Nephron (organoid): ENCODE results near the gene AAK1.

Source experiments
- H3K27ac Mint-ChIP-seq, 3 experiments: 2 replicates each; pipeline ENCODE4 v1.8.0; 2020; ENCODE audit warnings: mixed read lengths in 3 of 3, mild to moderate bottlenecking in 2 of 3, moderate library complexity in 1 of 3
- H3K27me3 Mint-ChIP-seq: 2 replicates; pipeline ENCODE4 v1.8.0; 2021; ENCODE audit warnings: low read depth, mild to moderate bottlenecking, moderate library complexity, mixed read lengths
- H3K36me3 Mint-ChIP-seq: 2 replicates; pipeline ENCODE4 v1.8.0; 2020; ENCODE audit warnings: low read depth, mixed read lengths
- H3K4me1 Mint-ChIP-seq: 2 replicates; pipeline ENCODE4 v1.8.0; 2020; ENCODE audit warnings: mixed read lengths
- H3K4me3 Mint-ChIP-seq, 3 experiments: 2 replicates each; pipeline ENCODE4 v1.8.0; 2020; ENCODE audit warnings: mild to moderate bottlenecking in 3 of 3, mixed read lengths in 3 of 3, moderate library complexity in 2 of 3
- H3K9me3 Mint-ChIP-seq: 2 replicates; pipeline ENCODE4 v1.8.0; 2020; ENCODE audit warnings: mixed read lengths
- TF ChIP-seq, protein P1 (sequence below), 3 experiments: fragments of 200-600 bp; sonication (generic); IDR thresholded peaks; one replicate each; pipeline ENCODE4 v1.5.0; 2021; ENCODE audit warnings: antibody characterized with exemption in 3 of 3; ENCODE audit not compliant: unreplicated experiment in 3 of 3

The AAK1 gene

DNA sequence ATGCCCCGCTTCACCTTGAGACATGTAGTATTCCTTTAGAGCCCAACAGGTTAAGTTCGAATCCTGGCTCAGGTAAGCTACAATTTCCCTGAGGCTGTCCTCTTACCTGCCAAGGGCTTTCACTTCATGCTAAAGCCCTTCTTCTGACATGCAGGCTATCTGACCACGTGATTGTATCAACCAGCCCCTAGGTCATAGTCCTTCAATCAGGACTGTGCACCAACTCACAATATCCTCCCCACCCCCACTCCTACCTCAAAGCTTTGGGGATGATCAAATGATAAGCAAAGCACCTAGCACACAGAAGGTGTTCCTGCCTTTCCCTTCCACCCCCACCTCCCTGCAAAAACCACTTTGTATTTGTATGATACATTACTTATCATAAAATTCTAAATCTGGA is 78.9 kb downstream of the AAK1 start:
- Mint-ChIP-seq H3K27ac (no peak overlapping the region), H3K9me3 (no peaks in the 10 kb centered on the region), H3K36me3 (no peaks in the 10 kb centered on the region), H3K4me3 (no peak overlapping the region), H3K4me1 (peaks cover 17% of the 10 kb centered on the region), H3K27me3 (no peaks in the 10 kb centered on the region)
- TF ChIP-seq, protein P1, sequence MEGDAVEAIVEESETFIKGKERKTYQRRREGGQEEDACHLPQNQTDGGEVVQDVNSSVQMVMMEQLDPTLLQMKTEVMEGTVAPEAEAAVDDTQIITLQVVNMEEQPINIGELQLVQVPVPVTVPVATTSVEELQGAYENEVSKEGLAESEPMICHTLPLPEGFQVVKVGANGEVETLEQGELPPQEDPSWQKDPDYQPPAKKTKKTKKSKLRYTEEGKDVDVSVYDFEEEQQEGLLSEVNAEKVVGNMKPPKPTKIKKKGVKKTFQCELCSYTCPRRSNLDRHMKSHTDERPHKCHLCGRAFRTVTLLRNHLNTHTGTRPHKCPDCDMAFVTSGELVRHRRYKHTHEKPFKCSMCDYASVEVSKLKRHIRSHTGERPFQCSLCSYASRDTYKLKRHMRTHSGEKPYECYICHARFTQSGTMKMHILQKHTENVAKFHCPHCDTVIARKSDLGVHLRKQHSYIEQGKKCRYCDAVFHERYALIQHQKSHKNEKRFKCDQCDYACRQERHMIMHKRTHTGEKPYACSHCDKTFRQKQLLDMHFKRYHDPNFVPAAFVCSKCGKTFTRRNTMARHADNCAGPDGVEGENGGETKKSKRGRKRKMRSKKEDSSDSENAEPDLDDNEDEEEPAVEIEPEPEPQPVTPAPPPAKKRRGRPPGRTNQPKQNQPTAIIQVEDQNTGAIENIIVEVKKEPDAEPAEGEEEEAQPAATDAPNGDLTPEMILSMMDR (IDR thresholded peaks at IDR 0.05; ENCODE audit: unreplicated experiment in 3 of 3), result no peak

DNA sequence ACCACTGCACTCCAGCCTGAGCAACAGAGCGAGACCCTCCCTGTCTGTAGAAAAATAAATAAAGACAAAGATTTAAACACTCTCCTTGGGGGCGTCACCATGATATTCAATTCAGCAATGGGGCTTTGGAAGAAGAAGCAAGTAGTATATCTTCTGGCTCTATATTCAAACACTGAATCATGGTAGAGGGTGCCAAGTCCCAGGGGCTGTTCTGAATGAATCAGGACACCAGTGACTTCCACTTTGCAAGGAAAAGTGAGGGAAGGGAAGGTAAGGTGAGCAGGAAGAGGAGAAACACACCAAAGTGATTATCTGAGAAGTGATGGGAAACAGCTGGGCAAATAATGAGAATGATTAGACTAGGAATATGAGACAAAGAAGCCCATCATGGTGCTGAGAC is 80.5 kb downstream of the AAK1 start:
- peaks cover 16% of the 10 kb centered on the region for H3K4me1 Mint-ChIP-seq
- H3K9me3 Mint-ChIP-seq, result no peaks in the 10 kb centered on the region
- H3K27ac Mint-ChIP-seq, result no peak overlapping the region
- TF ChIP-seq, protein P1 (IDR thresholded peaks at IDR 0.05; ENCODE audit: unreplicated experiment in 3 of 3), result no peak
- H3K27me3 Mint-ChIP-seq, result no peaks in the 10 kb centered on the region
- no peaks in the 10 kb centered on the region for H3K36me3 Mint-ChIP-seq
- no peak overlapping the region for H3K4me3 Mint-ChIP-seq

DNA sequence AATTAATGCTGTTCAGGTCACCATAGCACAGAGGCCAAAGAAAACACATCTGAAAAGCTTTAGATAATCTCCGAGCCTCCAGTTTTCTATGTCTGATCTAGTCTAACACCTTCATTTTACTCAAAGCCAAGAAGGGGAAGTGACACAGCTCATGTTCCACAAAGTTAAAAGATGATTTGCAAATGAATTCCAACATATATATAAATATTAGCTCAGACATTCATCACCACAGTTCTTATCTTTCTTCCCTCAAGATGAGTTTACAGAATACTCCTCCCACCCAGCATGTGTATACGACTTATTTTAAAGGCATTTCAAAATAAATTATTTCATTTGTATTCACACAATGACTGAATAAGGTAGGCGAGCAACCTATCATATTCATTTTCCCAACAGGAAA is 82.4 kb downstream of the AAK1 start:
- Mint-ChIP-seq H3K36me3 (no peaks in the 10 kb centered on the region), H3K4me1 (peaks cover 9% of the 10 kb centered on the region), H3K27ac (no peak overlapping the region), H3K27me3 (no peaks in the 10 kb centered on the region), H3K9me3 (no peaks in the 10 kb centered on the region), H3K4me3 (no peak overlapping the region)
- TF ChIP-seq, protein P1 (IDR thresholded peaks at IDR 0.05; ENCODE audit: unreplicated experiment in 3 of 3), result no peak

DNA sequence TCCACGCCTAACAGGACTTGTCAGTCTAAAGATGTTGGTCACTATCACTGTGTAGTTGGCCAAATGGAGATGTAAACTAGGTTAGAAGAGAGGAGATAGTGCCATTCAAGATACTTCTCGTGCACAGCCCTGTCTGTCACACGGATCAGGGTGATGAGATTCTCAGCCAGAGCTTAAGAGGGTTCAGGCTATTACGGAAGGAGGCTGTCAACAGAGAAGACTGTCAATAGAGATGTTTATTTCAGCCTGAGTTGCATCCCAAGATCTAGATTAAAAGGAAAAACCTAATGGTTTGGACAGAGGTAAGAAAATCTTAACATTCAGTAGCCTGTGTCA is 83.4 kb downstream of the AAK1 start:
- TF ChIP-seq, protein P1 (IDR thresholded peaks at IDR 0.05; ENCODE audit: unreplicated experiment in 3 of 3), result no peak

DNA sequence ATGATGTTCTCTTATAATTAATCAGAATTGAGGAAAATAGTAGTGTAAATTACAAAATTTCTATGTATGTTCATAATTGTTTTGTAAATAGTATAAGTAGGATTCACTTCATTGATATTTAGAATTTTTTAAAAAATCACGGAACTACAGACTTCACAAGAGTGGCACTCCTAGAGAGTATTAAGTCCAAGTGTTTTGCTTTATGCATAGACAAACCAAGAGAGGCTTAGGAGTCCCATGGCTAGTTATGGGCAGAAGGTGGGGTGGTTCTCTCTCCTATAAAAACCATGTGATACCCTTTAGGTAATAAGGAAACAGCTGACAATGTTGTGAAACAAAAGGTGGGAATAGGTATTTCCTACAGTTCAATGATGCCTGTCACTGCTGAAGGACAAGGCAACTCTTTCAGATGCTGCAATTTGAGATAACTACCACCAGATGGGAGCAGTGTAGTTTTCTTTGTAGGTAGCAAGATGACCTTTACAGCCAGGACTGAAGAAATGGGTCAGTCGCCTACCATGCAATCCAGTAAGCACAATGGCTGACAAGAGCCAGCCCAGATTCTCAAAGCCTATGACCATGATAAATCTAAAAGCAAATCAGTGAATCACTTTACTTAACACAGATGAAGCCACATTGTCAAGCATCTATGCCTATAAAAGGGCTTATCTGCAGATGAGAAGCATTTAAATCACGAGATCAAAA is 83.9 kb downstream of the AAK1 start:
- H3K4me1 Mint-ChIP-seq, result peaks cover 5% of the 10 kb centered on the region
- no peak overlapping the region for H3K4me3 Mint-ChIP-seq
- TF ChIP-seq, protein P1 (IDR thresholded peaks at IDR 0.05; ENCODE audit: unreplicated experiment in 3 of 3), result peak; percentile 43 to 63 (median 48)
- no peaks in the 10 kb centered on the region for H3K9me3 Mint-ChIP-seq
- H3K36me3 Mint-ChIP-seq, result peaks cover 4% of the 10 kb centered on the region
- no peak overlapping the region for H3K27ac Mint-ChIP-seq
- no peaks in the 10 kb centered on the region for H3K27me3 Mint-ChIP-seq

More for the DNA sequence above, 83.4 kb downstream of the AAK1 start:
- H3K36me3 Mint-ChIP-seq, result no peaks in the 10 kb centered on the region
- H3K4me3 Mint-ChIP-seq, result no peak overlapping the region
- no peak overlapping the region for H3K27ac Mint-ChIP-seq
- no peaks in the 10 kb centered on the region for H3K27me3 Mint-ChIP-seq
- no peaks in the 10 kb centered on the region for H3K9me3 Mint-ChIP-seq
- peaks cover 9% of the 10 kb centered on the region for H3K4me1 Mint-ChIP-seq

DNA sequence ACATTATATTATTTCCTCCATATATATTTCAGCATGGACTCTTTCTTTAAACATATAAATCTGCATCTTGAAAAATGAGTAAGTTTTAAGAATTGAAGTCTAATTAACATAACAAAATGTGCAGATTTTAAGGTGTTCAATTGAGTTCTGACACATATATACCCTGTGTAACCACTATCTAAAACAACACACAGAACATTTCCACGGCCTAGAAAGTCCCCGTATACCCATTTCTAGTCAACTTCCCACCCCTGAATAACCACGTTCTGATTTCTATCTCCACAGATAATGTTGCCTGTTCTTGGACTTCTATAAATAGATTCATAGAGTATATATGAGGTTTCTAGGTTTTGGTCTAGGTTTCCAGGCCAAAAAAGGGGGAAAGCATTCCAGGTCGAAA is 87.5 kb downstream of the AAK1 start:
- peaks cover 5% of the 10 kb centered on the region for H3K4me1 Mint-ChIP-seq
- TF ChIP-seq, protein P1 (IDR thresholded peaks at IDR 0.05; ENCODE audit: unreplicated experiment in 3 of 3), result no peak
- H3K4me3 Mint-ChIP-seq, result no peak overlapping the region
- no peaks in the 10 kb centered on the region for H3K27me3 Mint-ChIP-seq
- peaks cover 26% of the 10 kb centered on the region for H3K36me3 Mint-ChIP-seq
- H3K27ac Mint-ChIP-seq, result no peak overlapping the region
- H3K9me3 Mint-ChIP-seq, result no peaks in the 10 kb centered on the region
